ENCODE results near the gene KCNK18.
"Not testable (repeated sequence)": the region's sequence is repeated elsewhere in the genome, so short reads cannot be mapped to it uniquely, and the experiment has no call there.

Gene KCNK18

GRCh38 chr10:117222552-117222951 is 25.3 kb downstream of the KCNK18 start:
- no peak for DNase-seq (ENCODE audit: extremely low read depth, low read depth)
- TF ChIP-seq, protein P1, sequence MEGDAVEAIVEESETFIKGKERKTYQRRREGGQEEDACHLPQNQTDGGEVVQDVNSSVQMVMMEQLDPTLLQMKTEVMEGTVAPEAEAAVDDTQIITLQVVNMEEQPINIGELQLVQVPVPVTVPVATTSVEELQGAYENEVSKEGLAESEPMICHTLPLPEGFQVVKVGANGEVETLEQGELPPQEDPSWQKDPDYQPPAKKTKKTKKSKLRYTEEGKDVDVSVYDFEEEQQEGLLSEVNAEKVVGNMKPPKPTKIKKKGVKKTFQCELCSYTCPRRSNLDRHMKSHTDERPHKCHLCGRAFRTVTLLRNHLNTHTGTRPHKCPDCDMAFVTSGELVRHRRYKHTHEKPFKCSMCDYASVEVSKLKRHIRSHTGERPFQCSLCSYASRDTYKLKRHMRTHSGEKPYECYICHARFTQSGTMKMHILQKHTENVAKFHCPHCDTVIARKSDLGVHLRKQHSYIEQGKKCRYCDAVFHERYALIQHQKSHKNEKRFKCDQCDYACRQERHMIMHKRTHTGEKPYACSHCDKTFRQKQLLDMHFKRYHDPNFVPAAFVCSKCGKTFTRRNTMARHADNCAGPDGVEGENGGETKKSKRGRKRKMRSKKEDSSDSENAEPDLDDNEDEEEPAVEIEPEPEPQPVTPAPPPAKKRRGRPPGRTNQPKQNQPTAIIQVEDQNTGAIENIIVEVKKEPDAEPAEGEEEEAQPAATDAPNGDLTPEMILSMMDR (IDR thresholded peaks at IDR 0.05; ENCODE audit: low read depth, low read length), result no peak

GRCh38 chr10:117222976-117223692 is 25.8 kb downstream of the KCNK18 start:
- TF ChIP-seq, protein P1 (IDR thresholded peaks at IDR 0.05; ENCODE audit: low read depth, low read length), result no peak
- no peak for DNase-seq (ENCODE audit: extremely low read depth, low read depth)

GRCh38 chr10:117223693-117224430 is 26.6 kb downstream of the KCNK18 start:
- TF ChIP-seq, protein P1 (IDR thresholded peaks at IDR 0.05; ENCODE audit: low read depth, low read length), result no peak

GRCh38 chr10:117224881-117225280 is 27.6 kb downstream of the KCNK18 start:
- no peak for DNase-seq (ENCODE audit: extremely low read depth, low read depth)
- TF ChIP-seq, protein P1 (IDR thresholded peaks at IDR 0.05; ENCODE audit: low read depth, low read length), result no peak

More at GRCh38 chr10:117223693-117224430, 26.6 kb downstream of the KCNK18 start:
- DNase-seq (ENCODE audit: extremely low read depth, low read depth), result no peak

- no peak for DNase-seq (ENCODE audit: extremely low read depth, low read depth)
- TF ChIP-seq, protein P1 (IDR thresholded peaks at IDR 0.05; ENCODE audit: low read depth, low read length), result peak; percentile 72
These were observed 29.6 kb downstream of the KCNK18 start for GRCh38 chr10:117226813-117227451.

GRCh38 chr10:117228210-117228609 is 30.9 kb downstream of the KCNK18 start:
- TF ChIP-seq, protein P1 (IDR thresholded peaks at IDR 0.05; ENCODE audit: low read depth, low read length), result no peak
- no peak for DNase-seq (ENCODE audit: extremely low read depth, low read depth)

DNA sequence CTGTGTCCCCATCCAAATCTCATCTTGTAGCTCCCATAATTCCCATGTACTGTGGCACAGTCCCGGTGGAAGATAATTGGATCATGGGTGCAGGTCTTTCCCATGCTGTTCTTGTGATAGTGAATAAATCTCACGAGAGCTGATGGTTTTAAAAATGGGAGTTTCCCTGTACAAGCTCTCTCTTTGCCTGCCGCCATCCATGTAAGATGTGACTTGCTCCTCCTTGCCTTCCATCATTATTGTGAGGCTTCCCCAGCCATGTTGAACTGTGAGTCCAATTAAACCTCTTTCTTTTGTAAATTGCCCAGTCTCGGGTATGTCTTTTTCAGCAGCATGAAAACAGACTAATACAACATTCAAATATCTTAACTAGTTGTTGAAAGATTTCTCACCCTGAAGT is 32.8 kb downstream of the KCNK18 start:
- DNase-seq (ENCODE audit: extremely low read depth, low read depth), result not testable (repeated sequence)

All from AG09319 (cell line).